Measurements from ENCODE around the gene SPSB1.

SPSB1 gene

DNA sequence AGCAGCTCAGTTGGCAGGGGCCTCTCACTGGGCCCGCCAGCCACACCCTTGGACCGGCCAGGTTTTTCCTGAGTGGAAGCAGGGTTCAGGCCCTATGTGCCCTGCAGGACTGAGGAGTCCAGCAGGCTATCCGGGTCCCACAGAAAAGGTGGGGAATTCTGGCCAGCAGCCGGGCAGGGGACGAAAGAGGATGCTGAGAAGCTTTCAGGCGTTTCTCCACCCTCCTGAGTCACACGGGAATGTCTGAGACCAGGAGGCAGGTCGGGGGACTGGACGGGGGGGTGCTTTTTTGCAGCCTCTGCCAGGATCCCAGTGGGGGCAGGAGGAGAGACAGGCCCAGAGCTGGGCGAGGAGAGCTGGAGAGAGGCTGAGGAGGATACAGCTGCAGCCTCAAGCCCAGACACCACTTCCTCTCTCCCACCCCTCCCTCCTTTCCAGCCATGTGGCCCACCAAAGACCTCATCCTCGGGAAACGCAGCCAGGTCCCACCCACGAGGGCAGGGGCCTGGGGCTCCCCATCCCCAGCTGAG, 105.4 kb downstream of the SPSB1 start:
- DNase-seq = no peak

DNA sequence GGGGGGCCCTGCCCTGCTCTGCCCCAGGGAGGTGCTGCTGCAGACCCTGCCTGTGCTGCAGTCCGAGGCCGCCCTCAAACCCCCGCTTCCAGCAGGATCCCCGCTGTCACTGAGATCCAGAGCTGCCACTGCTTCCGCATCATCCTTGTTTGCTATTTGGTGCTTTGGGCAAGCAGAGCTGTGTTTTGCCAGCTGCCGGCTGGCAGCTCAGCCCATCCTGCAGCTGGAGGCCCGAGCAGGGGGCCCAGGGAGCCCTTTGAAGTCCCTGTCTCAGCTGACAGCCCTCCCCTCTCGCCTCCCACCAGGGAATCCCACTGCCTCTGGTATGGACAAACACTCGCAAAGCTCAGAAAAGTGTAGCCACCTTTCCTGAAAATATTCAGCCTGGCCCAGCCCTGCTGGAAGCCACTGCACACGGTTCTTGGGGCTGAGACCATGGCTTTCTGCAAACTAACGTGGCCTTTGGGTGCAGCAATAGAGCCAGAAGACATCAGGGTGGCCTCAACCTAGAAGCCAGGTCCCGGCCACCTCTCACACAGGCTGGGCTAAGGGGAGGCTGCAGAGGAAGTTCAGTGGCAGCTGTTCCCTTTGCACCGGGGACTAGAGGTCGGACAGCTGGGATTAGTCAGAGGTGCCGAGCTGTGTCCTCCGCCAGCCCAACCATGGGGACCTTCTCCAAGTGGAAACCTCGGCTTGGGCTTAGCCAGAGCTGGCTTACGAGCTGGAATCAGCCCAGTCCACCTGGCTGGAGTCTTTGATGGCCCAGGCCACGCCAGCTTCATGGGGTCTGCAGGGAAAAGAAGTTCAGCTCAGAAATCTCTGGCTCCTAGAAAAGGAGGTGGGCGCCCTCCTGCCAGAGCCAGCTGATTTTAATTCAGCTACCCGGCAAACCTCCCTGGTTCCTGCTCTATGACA, 107.1 kb downstream of the SPSB1 start:
- peak; percentile 39 for DNase-seq

DNA sequence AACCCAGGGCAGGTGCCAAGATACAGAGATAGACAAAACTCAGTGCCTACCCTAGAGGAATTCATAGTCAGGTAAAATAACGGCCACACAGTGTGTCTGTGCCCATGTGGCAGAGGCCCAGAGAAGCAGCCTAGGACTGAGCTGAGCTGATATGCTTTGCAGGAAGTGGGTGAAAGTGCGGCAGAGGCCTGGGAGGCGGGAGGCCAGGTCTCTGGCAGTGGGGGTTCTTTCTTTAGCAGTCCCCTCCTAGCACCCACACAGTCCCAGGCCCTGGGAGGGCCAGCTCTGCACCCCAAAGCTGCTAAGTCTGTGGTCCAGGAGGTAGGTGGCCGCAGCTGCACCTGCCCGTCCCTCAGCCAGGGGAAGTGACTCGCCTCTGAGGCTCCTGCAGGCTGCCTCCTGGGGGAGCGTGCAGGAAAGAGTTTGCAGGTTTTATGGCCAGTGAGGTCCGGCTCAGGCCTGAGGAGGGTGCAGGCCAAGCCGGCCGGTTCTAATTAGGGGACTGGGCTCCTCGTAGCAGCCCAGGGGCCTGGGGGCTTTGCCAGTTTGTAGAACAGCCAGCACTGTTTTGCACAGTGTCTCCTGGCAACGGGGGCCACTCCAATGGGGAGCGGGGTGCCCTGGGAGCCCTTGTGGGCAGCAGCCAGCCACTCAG, 107.9 kb downstream of the SPSB1 start:
- no peak for DNase-seq

DNA sequence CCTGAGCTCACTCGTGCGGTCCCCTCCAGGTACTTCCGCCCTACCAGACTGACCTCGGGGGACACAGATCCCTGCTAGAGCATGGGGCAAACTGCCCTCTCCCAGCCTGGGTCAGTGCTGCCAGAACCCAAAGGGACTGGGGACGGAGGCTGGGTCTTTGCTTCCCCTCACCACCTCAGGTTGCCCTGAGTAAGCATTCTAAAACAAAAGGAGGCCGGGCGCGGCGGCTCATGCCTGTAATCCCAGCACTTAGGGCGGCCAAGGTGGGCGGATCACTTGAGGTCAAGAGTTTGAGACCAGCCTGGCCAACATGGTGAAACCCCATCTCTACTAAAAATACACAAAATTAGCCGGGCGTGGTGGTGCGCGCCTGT, 108.4 kb downstream of the SPSB1 start:
- no peak for DNase-seq

DNA sequence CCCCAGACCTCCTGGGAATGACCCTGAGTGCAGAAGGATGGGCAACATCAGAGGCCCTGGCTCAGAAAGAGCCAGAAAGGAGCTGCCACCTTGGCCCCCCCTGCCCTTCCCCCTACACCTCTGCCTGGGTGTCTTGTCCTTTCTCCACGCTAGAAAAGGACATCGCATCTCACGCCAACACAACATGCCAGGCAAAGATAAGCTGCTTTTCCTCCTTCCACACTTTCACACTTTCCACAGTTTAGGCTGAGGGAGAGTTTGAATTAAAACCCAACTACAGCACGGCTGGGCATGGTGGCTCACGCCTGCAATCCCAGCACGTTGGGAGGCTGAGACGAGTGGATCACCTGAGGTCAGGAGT, 109.5 kb downstream of the SPSB1 start:
- DNase-seq = no peak

DNA sequence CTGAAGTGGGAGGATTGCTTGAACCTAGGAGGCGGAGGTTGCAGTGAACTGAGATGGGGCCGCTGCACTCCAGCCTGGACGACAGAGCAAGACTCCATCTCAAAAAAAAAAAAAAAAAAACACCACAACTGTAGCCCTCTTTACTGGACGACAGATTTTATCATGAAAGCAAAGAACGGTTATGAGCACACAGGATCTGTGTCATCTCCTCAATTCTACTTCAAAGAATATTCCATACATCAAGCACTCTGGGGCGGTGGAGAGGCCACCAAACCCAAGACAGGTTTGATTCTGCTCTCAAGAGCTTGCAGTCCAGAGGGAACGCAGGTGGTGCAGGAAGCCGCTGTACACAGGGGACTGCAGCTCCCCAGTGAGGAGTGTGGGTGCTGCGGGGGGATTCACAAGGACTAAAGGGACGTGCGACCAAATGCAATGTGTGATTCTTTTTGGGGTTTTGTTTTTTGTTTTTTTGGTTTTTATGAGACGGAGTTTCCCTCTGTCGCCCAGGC, 110.1 kb downstream of the SPSB1 start:
- DNase-seq = no peak

DNA sequence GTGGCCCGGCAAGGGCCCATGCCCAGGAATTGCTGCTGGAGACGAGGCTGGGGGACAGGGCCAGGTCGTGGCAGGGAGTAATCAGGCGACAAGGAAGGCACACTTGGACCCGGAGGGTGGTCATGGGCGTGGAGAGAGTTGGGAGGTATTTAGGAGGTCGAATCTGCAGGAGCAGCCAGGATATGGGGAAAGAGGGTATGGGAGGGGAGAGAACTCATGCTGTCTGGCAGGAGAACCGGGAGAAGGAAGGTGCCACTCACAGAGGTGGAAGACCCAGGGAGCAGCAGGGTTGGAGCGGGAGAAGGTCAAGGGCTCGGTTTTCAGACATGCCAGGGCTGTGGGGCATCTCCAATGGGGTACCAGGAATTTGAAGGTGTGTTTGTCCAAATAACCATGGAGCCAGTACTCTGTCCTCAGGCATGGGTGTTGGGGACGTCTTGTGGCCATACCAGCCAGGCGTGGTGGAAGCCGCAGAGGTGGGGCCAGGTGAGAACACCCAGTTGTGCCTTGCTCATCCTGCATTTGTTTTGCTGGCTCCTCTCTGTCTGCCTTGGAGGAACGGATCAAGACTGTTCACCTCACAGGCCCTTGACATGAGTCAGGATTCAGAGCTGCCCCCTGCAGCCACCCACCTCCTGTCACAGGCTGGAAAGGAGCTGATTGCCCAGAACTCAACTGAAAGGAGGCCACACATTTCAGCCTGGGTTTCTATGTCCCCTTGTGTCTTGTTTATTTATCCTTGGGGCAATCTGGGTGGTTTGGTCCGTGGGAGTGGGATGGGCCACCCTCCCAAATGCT, 111.6 kb downstream of the SPSB1 start:
- DNase-seq = no peak

DNA sequence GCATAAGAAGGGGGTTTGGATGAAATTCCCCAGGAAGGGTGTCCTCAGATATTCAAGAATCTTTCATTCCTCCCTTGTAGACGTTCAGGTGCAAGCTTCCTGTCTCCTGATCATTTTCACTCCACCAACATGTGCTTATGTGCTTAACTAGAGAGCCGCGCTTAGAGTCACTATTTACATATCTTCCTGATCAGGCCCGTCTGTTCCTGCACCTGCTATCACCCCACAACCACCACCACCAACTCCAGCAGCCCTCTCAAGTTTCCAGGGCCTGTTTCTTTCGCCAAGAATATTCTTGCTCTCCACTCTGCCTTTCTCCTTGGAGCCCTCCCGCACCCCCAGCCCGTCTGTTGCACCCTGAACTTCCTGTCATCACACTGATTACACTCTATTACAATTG, 113.4 kb downstream of the SPSB1 start:
- no peak for DNase-seq

DNA sequence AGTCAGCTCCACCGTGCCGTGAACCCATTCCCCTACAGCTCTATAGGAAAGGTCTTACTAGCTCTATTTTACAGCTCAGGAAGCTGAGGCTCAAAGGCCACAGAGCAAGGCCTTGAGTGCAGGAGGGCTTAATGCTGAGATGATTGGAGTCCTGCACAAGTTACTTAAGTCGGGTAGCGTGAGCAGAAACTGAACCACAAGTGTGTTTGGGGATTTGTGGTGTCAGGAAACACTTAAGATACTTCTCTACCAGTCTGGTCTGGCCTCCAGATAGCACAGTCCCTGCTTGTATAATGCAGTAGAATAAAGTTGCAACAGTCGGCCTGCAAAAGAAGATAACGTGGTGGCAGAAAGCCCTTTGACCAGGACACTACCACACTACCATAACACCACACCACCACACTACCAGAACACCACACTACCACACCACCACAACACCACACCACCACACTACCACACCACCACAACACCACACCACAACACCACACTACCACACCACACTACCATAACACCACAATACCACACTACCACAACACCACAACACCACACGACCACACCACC, 118.1 kb downstream of the SPSB1 start:
- no peak for DNase-seq

DNA sequence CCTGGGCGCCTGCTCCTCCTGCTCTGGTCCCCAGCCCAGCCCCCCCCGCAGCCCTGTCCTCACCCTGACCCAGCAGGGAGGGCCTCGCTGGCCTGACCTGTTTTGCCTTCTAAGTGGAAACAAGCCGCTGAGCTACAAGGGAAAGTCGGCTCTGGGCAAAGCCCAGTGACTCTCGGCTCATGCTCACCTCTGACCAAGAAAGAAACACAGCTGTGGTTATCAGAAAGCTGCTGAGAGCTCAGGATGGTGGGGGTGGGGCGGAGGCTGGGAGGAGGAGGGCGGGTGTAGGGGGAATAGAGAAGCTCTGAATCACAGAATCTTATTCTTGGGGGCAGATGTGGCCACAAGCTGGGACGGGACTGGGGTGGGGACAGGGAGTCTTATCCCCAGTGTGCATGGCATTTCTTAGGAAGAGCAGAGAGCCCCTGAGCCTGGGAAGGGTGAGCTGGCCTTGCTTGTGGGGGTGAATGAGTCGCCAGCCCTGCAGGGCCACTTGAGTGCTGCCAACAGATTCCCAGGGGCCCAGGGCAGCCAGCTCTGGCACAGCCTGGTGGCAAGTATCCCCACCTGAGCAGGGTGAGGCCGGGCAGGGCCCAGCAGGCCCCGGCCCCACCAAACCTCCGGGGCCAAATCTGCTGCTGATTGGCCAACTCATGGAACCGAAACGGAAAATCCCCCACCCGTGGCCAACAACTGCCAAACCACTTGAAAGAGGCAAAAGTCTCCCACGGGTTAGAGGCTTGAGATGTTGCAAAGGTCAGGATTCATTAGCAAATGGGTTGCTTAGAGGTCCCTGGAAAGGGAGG, 120.6 kb downstream of the SPSB1 start:
- DNase-seq = peak; percentile 87

DNA sequence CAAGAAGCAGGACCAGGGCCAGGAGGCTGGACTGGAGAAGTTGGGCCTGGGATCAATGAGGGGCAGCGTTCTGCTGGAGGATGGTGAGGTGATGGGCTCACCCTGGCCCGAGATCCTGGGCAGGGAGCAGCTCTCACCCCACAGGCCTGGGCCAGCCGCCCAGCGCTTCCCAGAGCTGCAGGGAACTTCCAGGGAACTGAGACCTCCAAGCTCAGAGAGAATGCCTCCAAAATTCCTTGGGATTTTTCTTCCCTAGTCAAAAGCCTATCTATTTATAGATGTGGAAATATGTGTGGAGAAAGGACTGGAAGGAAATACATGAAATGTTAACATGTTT, 121.2 kb downstream of the SPSB1 start:
- no peak for DNase-seq

DNA sequence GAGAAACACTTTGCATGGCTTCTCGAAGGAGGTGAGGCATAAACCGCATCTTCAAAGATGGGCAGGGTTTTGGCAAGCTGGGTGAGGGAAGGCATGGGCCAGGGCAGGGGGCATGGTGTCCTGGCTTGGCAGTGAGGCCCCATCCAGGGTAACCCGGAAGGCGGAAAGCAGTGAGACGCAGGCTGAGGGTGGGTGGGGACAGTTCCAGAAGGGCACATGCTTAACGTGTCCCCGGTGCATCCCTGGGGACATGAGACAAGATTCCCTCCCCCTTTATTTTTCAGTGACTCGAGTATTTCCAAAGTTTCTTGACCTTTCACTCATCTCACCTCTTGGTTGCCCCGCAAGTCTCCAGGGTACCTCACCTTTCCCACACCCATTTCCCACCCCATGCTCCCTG, 123.8 kb downstream of the SPSB1 start:
- no peak for DNase-seq

DNA sequence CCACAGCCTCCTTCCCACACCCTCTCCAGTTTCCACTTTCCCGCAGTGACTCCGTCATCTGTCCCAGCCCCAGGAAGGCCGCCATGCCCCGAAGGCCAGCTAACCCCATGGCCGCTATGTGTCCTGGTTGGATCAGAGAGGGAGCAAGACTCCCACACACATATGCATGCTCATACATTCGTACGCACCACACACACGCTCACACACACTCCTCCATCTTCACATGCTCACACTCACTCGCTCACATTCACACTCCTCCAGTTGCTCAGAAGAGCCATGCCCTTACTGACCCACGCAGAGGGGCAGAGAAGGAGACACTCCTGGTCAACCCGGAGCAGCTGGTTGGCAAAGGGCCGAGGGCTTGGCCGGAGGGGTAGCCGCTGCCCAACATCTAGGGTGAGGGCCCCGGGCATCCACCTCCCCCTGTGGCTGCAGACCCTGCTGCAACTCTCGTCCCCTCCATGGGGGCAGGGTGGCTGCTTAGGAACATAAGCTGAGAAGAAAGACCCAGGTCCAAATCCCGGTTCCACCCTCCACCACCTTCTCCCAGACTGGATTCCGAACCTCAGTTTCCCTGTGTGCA, 124.3 kb downstream of the SPSB1 start:
- no peak for DNase-seq

DNA sequence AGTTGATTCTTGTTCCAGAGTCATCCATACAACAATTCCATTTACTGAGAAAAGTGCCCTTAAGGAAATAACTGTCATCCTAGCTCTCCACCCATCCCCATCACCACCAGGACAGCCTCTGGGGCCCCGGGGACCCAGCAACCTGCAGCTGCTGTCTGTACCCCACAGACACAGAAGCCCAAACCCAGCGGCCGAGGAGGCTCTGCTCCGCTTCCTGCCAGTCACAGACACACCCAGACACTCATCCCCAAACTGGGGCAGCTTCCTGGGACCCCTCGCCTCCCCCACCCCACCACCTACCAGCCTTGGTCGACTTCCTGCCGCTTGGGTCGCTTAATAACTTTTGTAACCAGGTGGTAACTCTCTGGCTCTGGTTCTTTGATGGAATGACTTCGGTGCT, 125.0 kb downstream of the SPSB1 start:
- no peak for DNase-seq

DNA sequence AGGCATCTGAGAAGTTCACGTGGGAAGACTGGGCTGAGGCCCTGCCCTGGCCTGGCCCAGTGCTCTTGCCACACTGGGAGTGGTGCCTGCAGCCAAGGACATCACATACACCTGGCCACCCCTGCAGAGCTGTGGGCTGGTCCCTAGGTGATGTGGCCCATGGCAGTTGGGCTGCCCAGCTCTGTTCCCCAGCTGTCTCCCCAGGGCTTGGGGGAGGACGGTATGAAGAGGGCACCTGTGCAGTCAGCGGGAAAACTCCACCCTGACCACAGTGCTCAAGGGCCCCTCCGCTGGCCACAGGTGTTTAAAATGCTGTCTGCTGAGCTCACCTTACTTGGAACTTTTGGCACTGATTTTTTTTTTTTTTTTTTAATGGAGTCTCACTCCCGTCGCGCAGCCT, 126.2 kb downstream of the SPSB1 start:
- DNase-seq = no peak

Measured in HCEC 1CT (cell line).